Activated naive CD8-positive, alpha-beta T cell (primary cell): ENCODE data around the gene DCAF4.
A peak's percentile ranks its signal among the peaks of the same experiment; 100 is the strongest.

Experiments
- H3K27ac Mint-ChIP-seq: one replicate; pipeline ENCODE4 v1.8.0; 2021; ENCODE audit warnings: mixed read lengths
- H3K27me3 Mint-ChIP-seq: one replicate; pipeline ENCODE4 v1.8.0; 2021; ENCODE audit warnings: mixed read lengths
- H3K36me3 Mint-ChIP-seq: one replicate; pipeline ENCODE4 v1.8.0; 2021; ENCODE audit warnings: mixed read lengths
- H3K4me1 Mint-ChIP-seq: one replicate; pipeline ENCODE4 v1.8.0; 2021; ENCODE audit warnings: low read depth, mixed read lengths
- H3K4me3 Mint-ChIP-seq: one replicate; pipeline ENCODE4 v1.8.0; 2021; ENCODE audit warnings: mild to moderate bottlenecking, mixed read lengths
- H3K9me3 Mint-ChIP-seq: one replicate; pipeline ENCODE4 v1.8.0; 2021; ENCODE audit warnings: low read depth, mixed read lengths

Gene DCAF4

DNA sequence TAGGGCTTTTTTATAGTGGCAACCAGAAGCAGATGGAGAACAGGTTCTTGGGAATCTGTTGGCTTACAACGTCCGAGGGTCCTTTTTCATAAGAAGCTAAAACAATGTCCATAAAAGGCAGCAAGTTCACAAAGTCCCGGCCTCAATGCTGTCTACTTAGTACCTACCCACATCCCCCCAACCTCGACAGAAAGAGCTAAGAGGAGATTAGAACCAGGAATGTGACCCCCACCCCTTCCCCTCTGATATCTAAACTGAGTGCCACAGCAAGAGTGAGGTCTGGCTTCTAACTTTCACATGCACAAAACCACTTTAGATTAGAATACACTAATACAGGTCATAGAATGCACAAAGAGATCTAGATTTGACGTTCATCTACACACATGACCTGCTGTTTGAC is 36.9 kb upstream of the DCAF4 start:
- H3K9me3 Mint-ChIP-seq: no peaks in the 10 kb centered on the region
- H3K36me3 Mint-ChIP-seq: peaks cover 2% of the 10 kb centered on the region
- no peak overlapping the region for H3K27ac Mint-ChIP-seq
- peaks cover 19% of the 10 kb centered on the region for H3K4me1 Mint-ChIP-seq
- no peak overlapping the region for H3K4me3 Mint-ChIP-seq
- peaks cover 14% of the 10 kb centered on the region for H3K27me3 Mint-ChIP-seq

DNA sequence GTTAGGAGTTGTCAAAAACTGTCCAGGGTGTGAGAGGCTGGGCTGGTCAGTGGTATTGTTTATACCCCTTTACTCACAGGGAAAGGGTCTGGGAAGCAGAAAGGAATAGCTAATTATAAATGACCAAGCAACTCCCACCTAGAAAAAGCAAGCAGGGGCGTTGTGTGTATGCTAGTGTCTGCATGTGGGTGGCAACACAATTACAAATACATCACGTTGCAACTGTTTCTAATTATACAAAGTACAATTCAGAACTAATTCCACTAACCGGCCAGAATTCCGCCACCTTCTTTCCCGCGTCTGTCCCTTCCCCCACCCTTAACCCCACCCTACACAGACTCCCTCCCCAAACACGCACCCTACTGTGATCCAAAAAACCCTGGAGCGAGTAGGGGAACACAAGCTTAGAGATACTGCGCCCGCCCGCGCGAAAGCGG is 34.6 kb upstream of the DCAF4 start:
- Mint-ChIP-seq H3K9me3 (no peaks in the 10 kb centered on the region), H3K4me1 (peaks cover 32% of the 10 kb centered on the region), H3K36me3 (no peaks in the 10 kb centered on the region), H3K27me3 (peaks cover 19% of the 10 kb centered on the region), H3K4me3 (peak overlapping the region; percentile 88), H3K27ac (no peak overlapping the region)

DNA sequence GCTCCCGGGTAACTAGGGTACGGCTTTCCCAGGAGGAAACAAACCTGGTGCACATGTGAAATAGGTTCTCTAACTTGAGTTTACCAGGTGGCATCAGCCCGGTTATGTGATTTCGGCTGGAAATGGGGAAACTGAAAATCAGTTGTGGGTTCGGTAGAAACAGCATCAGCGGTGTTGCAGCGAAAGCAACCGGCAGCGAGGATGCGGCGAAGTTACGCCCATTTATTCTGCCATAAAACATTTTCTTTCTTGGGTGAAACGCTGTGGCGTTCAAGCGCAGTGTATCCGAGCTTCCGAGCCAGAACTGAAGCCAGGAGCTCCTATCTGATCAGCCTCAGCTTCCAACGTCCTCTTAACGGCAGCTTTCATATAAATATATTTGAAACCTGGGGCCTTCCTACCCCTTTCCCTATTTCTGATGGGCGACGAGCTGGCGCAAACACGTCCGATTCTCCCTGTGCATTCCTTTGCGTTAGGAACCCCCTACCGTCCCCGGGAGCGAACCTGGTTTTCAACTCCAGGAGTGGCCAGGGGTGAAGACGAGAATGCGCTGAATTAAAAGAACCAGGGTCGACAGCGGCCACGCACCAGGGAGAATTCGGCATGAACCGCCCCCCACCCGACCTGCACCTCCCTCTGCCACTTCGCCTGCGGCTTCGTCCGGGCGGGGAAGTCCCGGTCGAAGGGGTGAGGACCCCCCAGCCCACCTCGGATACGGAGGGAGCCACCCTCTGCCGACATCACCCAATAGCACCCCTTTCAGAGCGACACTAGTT is 34.0 kb upstream of the DCAF4 start:
- H3K4me3 Mint-ChIP-seq: peak overlapping the region; percentile 88
- peaks cover 20% of the 10 kb centered on the region for H3K27me3 Mint-ChIP-seq
- H3K27ac Mint-ChIP-seq: peak overlapping the region; percentile 55
- peaks cover 32% of the 10 kb centered on the region for H3K4me1 Mint-ChIP-seq
- H3K36me3 Mint-ChIP-seq: no peaks in the 10 kb centered on the region
- H3K9me3 Mint-ChIP-seq: no peaks in the 10 kb centered on the region

DNA sequence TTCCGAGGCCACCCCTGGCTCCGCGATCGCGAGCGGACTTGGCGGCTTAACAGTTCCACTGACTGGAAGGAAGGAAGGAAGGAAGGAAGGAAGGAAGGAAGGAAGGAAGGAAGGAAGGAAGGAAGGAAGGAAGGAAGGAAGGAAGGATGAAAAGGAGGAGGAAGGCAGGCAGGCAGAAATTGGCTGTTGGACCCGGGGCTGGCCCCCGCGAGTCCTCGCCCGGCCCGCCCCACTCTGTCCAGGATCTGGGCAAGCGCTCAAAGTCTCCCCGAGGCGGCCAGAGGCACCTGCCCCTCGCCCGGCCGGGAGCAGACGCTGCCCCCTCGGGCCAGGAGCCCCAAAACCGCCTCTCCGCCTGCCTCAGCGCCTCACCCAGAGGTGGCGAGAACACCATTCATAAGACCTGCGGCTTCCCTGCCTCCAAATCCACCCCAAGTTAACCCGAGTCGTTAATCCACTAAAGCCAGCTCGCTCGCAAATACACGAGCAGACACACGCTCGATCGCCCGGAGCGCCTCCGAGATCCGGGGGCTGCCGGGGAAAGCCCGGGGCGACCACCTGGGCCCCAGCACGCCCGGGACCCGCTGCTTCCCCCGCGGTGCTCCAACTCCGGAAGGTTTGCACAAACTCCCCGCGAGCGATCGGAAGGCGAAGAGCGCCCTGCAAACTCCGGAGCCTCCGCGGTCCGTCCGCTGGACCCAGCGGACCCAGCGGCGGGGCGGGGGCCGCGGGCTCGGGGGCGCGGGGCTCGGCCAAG is 33.2 kb upstream of the DCAF4 start:
- Mint-ChIP-seq H3K36me3 (no peaks in the 10 kb centered on the region), H3K4me1 (peaks cover 32% of the 10 kb centered on the region), H3K4me3 (peak overlapping the region; percentile 88), H3K9me3 (no peaks in the 10 kb centered on the region), H3K27me3 (peaks cover 26% of the 10 kb centered on the region), H3K27ac (peak overlapping the region; percentile 55)

DNA sequence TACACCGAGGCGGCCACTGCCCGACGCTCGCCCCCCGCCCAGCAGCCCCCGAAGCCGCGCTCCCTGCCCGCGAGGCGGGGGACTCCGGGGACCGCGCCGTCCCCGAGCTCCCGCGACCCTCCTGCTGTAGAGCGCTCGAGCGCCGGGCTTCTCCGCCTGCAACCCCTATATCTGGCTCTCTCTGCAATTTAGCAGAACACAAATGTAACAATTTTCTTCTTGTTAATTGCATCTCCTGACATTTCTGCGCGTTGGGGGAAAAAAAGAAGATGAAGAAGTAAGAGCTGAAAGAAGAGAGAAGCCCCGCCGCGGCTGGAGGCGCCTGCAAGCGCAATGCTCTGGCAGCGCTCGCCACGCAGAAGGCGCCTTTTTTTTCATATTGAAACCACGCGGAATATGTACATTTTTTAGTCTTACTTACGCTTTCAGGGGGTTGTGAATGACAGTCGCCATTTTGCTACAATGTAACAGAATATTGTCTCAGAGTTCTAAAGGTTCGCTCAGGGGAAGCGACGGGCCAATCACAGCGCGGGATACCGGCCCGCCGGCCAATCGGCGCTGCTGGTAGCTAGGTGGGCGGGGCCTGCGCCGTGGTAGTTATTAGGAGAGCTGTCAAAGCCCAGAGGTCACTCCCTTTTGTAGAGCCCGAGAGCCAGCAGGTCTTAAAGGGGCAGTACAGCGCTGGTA is 32.5 kb upstream of the DCAF4 start, which contains the start of gene DPF3:
Gene DPF3, minus strand, starts transcription at position 466 of the 687 bp plus-strand sequence. Its CDS starts 13 bp downstream, at position 453.
- H3K27me3 Mint-ChIP-seq: peaks cover 26% of the 10 kb centered on the region
- no peaks in the 10 kb centered on the region for H3K9me3 Mint-ChIP-seq
- peak within 1 kb of the TSS; percentile 98 for H3K4me3 Mint-ChIP-seq
- peak within 1 kb of the TSS; percentile 85 for H3K27ac Mint-ChIP-seq
- H3K4me1 Mint-ChIP-seq: peaks cover 32% of the 10 kb centered on the region
- no peaks in the 10 kb centered on the region for H3K36me3 Mint-ChIP-seq

DNA sequence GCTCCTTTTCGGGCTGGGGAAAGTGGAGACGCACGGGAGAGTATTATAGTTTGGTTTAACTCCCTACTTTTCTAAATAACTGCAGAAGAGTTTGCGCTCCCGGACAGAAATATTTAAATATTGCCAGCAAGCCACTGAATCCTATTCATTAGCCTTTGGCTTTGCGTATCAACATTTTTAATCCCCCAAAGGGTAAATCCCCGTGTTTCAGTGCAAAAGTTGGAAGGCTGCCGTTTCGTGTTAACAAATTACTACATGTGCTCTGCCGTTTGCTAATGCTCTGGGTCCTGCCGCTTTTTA is 32.0 kb upstream of the DCAF4 start:
- H3K4me1 Mint-ChIP-seq: peaks cover 32% of the 10 kb centered on the region
- peak overlapping the region; percentile 98 for H3K4me3 Mint-ChIP-seq
- no peaks in the 10 kb centered on the region for H3K36me3 Mint-ChIP-seq
- H3K27ac Mint-ChIP-seq: peak overlapping the region; percentile 85
- peaks cover 27% of the 10 kb centered on the region for H3K27me3 Mint-ChIP-seq
- H3K9me3 Mint-ChIP-seq: no peaks in the 10 kb centered on the region

DNA sequence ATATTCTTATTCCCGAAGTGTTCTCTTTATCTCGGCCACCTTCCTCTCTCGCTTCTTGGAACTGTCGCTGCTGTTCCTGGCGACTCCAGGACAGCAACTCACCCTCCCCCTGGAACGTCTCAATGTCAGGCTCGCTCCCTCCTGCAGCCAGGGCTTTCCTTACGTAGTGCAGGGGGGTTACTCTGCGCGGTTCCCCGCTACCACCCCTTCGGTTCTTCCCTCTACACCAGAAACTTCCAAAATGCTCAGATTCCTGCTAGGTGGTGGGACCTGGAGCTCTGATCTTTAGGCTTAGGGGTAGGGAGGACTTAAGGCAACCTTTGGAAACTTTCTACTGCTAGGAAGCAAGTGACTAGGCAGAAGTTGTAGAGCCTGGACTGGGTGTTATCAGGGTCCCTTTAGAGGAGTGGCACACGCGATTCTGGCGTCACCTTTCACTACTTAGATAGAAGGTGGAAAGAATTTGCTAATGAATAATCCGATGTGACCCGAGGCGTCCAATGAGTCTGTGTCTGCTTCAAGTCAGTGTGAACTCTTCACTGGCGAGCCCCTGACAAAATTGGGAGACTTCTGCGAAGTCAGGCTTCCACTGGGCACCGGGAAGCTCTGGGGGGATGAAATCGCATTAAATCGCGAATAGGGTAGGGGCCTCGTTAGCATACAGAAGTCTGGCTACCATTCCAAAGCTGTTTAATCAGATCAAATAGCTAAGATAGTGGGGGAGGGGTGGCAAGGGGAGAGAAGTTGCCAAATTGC is 31.5 kb upstream of the DCAF4 start:
- H3K27me3 Mint-ChIP-seq: peaks cover 29% of the 10 kb centered on the region
- H3K4me3 Mint-ChIP-seq: peak overlapping the region; percentile 98
- H3K4me1 Mint-ChIP-seq: peaks cover 32% of the 10 kb centered on the region
- H3K36me3 Mint-ChIP-seq: no peaks in the 10 kb centered on the region
- H3K9me3 Mint-ChIP-seq: no peaks in the 10 kb centered on the region
- H3K27ac Mint-ChIP-seq: no peak overlapping the region

DNA sequence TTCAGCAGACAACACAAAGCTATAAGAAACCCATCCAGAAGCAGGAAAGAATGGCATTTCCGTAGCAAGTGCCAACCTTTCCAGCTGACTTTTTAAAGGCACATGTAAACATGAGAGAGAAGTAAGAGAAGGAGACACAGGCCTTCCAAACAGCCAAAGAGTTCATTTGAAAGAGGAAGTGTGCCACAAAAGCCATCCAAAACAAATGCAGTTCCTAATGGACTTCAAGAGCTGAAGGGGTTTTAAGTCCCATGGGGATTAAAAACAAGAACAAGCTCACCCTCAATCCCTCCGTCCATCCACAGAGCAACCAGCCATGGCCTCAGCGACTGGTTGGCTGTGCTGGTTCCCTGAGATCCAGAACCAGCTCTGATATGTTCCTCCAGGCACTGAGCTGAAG is 27.8 kb upstream of the DCAF4 start:
- no peak overlapping the region for H3K27ac Mint-ChIP-seq
- H3K4me3 Mint-ChIP-seq: no peak overlapping the region
- H3K9me3 Mint-ChIP-seq: no peaks in the 10 kb centered on the region
- no peaks in the 10 kb centered on the region for H3K36me3 Mint-ChIP-seq
- peaks cover 27% of the 10 kb centered on the region for H3K27me3 Mint-ChIP-seq
- peaks cover 19% of the 10 kb centered on the region for H3K4me1 Mint-ChIP-seq

DNA sequence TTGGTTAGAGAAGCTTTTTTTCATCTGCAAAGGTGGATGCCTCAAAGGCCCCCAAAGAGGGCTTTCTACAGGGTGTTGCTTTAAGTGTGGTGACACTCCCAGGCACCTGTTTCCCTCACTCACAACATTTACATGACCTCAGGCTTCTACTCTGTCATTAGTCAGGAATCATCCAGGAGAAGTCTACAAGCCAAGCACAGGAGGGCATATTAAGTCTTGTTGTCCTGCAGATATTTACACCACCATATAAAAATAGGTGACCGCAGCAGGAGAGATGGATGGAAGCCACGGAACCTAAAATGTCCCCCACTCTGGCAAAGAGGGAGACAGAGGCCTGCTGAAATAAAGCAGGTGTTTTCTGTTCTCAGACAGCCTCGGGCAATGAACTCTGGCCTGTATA is 24.9 kb upstream of the DCAF4 start:
- Mint-ChIP-seq H3K4me3 (no peak overlapping the region), H3K9me3 (no peaks in the 10 kb centered on the region), H3K27ac (no peak overlapping the region), H3K36me3 (no peaks in the 10 kb centered on the region), H3K4me1 (no peaks in the 10 kb centered on the region), H3K27me3 (peaks cover 19% of the 10 kb centered on the region)

DNA sequence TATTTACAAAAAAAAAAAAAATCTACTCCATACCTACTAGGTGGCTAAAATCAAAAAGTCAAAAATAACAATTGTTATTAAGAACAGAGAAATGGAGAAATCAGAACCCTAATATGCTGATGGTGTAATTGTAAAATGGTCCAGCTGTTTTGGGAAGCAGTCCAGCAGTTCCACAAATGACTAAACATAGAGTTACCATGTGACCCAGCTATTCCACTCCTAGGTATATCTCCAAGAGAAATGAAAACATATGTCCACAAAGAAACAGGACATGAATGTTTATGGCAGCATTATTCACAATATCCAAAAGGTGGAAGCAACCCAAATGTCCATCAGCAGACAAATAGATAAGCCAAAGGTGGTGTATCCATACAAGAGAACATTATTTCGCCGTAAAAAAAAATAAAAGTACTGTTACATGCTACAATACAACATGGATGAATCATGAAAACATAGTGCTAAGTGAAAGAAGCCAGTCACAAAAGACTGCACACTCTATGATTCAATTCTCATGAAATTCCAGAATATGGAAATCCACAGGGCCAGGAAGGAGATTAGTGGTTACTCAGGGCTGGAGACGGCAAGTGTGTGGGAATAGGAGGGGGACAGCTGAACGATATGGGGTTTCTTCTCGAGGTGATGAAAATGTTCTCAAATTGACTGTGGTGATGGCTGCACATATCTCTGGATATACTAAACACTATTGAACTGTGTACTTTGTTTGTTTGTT is 23.3 kb upstream of the DCAF4 start:
- H3K9me3 Mint-ChIP-seq: no peaks in the 10 kb centered on the region
- peaks cover 11% of the 10 kb centered on the region for H3K27me3 Mint-ChIP-seq
- no peak overlapping the region for H3K4me3 Mint-ChIP-seq
- no peaks in the 10 kb centered on the region for H3K4me1 Mint-ChIP-seq
- H3K27ac Mint-ChIP-seq: no peak overlapping the region
- no peaks in the 10 kb centered on the region for H3K36me3 Mint-ChIP-seq

DNA sequence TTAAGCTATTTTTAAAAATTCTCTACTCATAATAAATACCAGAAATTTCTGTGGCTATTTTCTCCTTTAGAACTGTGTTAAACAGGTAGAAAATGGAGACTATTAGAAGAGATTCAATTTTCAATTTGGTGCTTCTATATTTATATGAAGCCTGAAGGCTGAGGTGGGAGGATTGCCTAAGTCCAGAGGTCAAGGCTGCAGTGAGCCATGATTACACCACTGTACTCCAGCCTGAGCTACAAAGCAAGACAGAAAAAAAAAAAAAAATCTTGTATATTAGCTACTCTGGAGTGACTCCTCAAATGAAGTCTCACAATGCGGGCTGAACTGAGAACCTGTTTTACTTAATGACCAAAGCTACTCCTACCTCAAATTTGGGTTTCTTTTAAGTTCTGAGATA is 22.5 kb upstream of the DCAF4 start:
- H3K27ac Mint-ChIP-seq: no peak overlapping the region
- H3K4me1 Mint-ChIP-seq: no peaks in the 10 kb centered on the region
- no peaks in the 10 kb centered on the region for H3K9me3 Mint-ChIP-seq
- H3K36me3 Mint-ChIP-seq: no peaks in the 10 kb centered on the region
- no peak overlapping the region for H3K4me3 Mint-ChIP-seq
- peaks cover 10% of the 10 kb centered on the region for H3K27me3 Mint-ChIP-seq

DNA sequence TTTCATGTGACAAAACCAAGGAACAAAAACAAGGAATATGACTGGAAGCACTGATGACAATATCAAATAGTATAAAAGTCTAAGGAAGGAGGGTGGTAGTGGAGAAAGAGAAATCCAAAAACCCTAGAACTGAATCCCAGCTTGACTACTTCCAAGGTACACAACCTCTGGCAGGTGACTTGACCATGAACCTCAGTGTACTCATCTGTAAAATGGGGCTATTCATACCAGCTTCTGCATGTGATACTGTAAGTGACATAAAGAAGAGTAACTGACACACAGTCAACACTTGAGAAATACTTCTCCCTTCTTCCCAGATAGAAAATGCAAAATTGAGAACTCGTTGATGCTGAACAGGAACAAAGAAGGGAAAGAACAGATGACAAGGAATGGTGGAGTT is 22.0 kb upstream of the DCAF4 start:
- Mint-ChIP-seq H3K36me3 (no peaks in the 10 kb centered on the region), H3K27me3 (peaks cover 9% of the 10 kb centered on the region)

DNA sequence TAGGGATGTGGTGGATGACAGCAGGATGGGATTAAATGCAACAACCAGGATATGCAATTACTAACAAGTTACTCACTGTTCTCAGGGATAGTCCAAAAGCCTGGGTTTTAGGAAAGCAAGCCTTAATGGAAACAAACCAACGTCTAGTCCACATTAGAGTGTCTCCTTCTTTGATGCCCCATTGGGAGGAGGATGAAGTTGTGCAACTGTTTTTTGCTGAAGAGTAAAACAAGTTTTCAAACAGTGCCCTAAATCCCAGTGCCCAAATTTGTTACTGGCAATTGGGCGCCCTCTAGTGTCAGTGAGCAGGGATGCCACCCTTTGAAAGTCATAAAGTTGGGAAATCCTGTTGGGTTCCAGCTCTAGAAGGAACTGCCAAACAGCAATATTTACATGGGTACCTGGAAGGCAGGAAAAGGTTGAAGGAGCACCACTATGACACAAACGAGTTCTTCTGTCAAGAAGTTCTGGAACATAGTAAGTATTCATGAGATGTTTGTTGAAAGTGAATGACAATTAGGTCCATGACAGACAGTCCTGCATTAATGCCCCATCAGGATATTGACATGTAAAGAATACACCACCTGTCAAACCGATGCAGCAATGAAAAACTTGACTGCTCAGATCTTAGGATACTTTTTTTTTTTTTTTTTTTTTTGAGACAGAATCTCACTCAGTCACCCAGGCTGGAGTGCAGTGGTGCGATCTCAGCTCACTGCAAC is 21.3 kb upstream of the DCAF4 start:
- H3K4me3 Mint-ChIP-seq: no peak overlapping the region
- peaks cover 5% of the 10 kb centered on the region for H3K27me3 Mint-ChIP-seq

More for the DNA sequence above, 22.0 kb upstream of the DCAF4 start:
- no peak overlapping the region for H3K27ac Mint-ChIP-seq
- H3K9me3 Mint-ChIP-seq: no peaks in the 10 kb centered on the region
- H3K4me1 Mint-ChIP-seq: no peaks in the 10 kb centered on the region
- H3K4me3 Mint-ChIP-seq: no peak overlapping the region

DNA sequence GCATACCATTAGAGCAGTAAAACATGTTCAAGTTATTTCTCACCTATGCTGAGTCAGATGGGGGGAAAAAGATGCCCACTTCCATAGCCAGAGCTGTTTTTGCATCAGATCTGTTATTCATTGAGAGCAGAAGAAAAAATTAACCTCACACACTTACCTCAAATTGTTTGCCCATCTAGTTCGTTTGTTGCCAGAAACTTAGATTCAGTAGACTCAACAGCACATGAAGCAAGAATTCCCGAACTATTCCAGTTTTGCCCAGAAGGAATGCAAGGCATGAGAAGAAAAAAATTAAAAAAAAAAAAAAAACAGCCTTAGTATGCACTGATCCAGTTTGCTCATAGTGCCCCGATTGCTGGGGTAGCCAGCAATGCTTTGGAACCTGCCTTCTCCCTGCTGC is 19.9 kb upstream of the DCAF4 start:
- Mint-ChIP-seq H3K27ac (no peak overlapping the region), H3K4me3 (no peak overlapping the region), H3K36me3 (no peaks in the 10 kb centered on the region)

More for the DNA sequence above, 21.3 kb upstream of the DCAF4 start:
- Mint-ChIP-seq H3K36me3 (no peaks in the 10 kb centered on the region), H3K4me1 (no peaks in the 10 kb centered on the region), H3K9me3 (no peaks in the 10 kb centered on the region), H3K27ac (no peak overlapping the region)

More for the DNA sequence above, 19.9 kb upstream of the DCAF4 start:
- Mint-ChIP-seq H3K27me3 (peaks cover 5% of the 10 kb centered on the region), H3K9me3 (no peaks in the 10 kb centered on the region), H3K4me1 (no peaks in the 10 kb centered on the region)
